GM19193 (cell line): ENCODE data around the gene DMAC2.

ENCODE experiments used
- POLR2A ChIP-seq: IDR thresholded peaks from 4 replicates; pipeline ENCODE4 v1.6.1; 2011; ENCODE audit not compliant: insufficient read depth, insufficient read length; ENCODE audit errors: extremely low read depth

DMAC2 gene

GRCh38 chr19:41447732-41448332 is 8.1 kb upstream of the DMAC2 start:
- no peak for TF ChIP-seq POLR2A

- TF ChIP-seq POLR2A: no peak
Observed at GRCh38 chr19:41445575-41445974, 5.9 kb upstream of the DMAC2 start.

GRCh38 chr19:41443813-41444455 is 4.2 kb upstream of the DMAC2 start:
- no peak for TF ChIP-seq POLR2A

- TF ChIP-seq POLR2A: no peak
Observed at GRCh38 chr19:41442473-41443355, 3.0 kb upstream of the DMAC2 start, which contains the start of gene ERICH4. Gene ERICH4, plus strand, starts transcription at chr19:41443156. Its CDS starts 14 bp downstream, at chr19:41443170.

GRCh38 chr19:41441321-41441945 is 1.7 kb upstream of the DMAC2 start:
- TF ChIP-seq POLR2A: no peak

- TF ChIP-seq POLR2A: no peak
Observed at GRCh38 chr19:41437944-41438574, 1.7 kb downstream of the DMAC2 start.

GRCh38 chr19:41436674-41436951 is 3.1 kb downstream of the DMAC2 start:
- no peak for TF ChIP-seq POLR2A

GRCh38 chr19:41435936-41436673 is 3.6 kb downstream of the DMAC2 start:
- no peak for TF ChIP-seq POLR2A

GRCh38 chr19:41434450-41434849 is 5.3 kb downstream of the DMAC2 start:
- TF ChIP-seq POLR2A: no peak

GRCh38 chr19:41433171-41433570 is 6.5 kb downstream of the DMAC2 start:
- no peak for TF ChIP-seq POLR2A

- TF ChIP-seq POLR2A: no peak
Observed at GRCh38 chr19:41431426-41432386, 8.0 kb downstream of the DMAC2 start.

- no peak for TF ChIP-seq POLR2A
Observed at GRCh38 chr19:41430922-41431321, 8.8 kb downstream of the DMAC2 start.

GRCh38 chr19:41428481-41428859 is 11.2 kb downstream of the DMAC2 start:
- no peak for TF ChIP-seq POLR2A
